ENCODE data around the gene TACC3. TPM values are rescaled to one million over a fixed set of nuclear protein-coding genes. Genes with fewer than 3 reads are reported as not detected.
A peak's percentile ranks its signal among the peaks of the same experiment; 100 is the strongest.

The TACC3 gene
- total RNA-seq, 1 donor = 16.0 TPM

DNA sequence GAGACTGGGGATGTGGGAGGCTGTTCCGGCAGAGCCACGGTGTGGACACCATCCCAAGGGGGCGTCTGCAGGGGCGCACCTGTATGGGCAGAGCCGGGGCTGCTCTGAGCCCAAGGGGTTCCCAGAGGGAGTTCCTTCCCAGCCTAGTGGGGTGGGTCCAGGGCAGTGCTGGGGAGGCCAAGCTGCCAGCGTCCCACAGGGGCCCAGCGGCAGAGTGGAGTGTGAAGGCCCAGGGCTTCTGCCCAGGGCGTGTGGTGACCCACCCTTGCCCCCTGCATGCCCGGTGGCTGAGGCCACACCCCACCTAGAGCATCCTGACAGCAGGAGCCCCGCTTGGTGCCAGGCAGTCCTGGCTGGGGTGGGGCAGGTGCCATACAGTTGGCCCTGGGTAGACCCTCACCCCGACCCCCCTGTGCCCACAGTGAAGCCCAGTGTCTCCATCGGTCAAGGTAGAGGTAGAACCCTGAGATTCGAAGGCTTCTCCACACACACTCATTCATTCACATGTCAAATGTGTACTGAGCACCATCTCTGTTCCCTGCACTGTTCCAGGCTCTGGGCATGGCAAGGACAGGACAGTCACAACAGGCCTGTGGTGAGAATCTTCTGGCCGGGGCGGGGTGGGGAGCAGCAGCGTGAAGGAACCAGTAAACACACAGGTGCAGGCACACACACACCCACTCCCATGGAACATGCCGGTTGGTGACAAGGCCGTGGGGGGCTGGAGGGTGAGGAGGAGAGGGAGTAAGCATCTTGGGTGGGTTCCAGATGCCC is 29.2 kb downstream of the TACC3 start:
- no peak overlapping the region for H3K4me3 ChIP-seq (ENCODE audit: low read depth, low read length)
- TF ChIP-seq, protein P1, sequence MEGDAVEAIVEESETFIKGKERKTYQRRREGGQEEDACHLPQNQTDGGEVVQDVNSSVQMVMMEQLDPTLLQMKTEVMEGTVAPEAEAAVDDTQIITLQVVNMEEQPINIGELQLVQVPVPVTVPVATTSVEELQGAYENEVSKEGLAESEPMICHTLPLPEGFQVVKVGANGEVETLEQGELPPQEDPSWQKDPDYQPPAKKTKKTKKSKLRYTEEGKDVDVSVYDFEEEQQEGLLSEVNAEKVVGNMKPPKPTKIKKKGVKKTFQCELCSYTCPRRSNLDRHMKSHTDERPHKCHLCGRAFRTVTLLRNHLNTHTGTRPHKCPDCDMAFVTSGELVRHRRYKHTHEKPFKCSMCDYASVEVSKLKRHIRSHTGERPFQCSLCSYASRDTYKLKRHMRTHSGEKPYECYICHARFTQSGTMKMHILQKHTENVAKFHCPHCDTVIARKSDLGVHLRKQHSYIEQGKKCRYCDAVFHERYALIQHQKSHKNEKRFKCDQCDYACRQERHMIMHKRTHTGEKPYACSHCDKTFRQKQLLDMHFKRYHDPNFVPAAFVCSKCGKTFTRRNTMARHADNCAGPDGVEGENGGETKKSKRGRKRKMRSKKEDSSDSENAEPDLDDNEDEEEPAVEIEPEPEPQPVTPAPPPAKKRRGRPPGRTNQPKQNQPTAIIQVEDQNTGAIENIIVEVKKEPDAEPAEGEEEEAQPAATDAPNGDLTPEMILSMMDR (IDR thresholded peaks at IDR 0.05; ENCODE audit: insufficient read depth, low read depth, low read length) = no peak
- no peak for DNase-seq (ENCODE audit: low read depth)

DNA sequence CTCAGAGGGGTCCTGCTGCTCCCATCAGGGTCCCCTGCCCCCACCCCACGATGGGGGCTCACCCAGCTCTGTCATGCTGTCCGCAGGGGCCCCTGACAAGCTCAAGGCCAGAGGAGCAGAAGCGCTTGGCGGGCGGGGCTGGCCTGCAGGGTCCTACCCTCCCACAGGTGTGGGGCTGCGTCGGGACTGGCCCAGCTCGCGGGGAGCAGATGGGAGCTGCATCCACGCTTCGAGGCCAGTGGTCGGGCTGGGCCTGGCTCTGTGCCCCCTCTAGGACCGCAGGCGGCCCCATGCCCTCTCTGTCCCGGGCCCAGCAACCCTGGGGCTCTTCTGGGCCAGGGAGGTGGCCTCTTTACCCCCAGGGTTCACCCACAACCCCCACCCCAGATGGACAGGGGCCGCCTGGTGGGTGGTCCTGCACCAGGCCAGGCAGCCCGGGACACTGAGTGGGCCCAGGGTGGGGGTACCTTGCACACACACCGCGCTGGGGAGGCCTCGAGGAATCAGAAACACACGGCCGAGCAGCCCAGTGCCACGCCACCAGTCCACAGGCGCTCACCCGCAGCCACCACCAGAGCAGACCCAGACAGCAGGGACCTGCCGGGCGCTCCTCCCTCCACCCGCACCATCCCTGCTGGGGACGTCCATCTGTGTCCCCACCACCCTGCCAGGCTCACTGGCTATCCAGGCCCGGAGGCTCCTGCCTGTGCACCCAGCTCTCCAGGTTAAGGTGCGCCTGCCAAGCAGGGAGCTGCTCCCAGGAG is 30.0 kb downstream of the TACC3 start:
- no peak for DNase-seq (ENCODE audit: low read depth)
- TF ChIP-seq, protein P1 (IDR thresholded peaks at IDR 0.05; ENCODE audit: insufficient read depth, low read depth, low read length) = no peak
- no peak overlapping the region for H3K4me3 ChIP-seq (ENCODE audit: low read depth, low read length)

GRCh38 chr4:1751919-1752283 is 30.6 kb downstream of the TACC3 start:
- TF ChIP-seq, protein P1 (IDR thresholded peaks at IDR 0.05; ENCODE audit: insufficient read depth, low read depth, low read length) = no peak
- DNase-seq (ENCODE audit: low read depth) = no peak
- H3K4me3 ChIP-seq (ENCODE audit: low read depth, low read length) = no peak overlapping the region

DNA sequence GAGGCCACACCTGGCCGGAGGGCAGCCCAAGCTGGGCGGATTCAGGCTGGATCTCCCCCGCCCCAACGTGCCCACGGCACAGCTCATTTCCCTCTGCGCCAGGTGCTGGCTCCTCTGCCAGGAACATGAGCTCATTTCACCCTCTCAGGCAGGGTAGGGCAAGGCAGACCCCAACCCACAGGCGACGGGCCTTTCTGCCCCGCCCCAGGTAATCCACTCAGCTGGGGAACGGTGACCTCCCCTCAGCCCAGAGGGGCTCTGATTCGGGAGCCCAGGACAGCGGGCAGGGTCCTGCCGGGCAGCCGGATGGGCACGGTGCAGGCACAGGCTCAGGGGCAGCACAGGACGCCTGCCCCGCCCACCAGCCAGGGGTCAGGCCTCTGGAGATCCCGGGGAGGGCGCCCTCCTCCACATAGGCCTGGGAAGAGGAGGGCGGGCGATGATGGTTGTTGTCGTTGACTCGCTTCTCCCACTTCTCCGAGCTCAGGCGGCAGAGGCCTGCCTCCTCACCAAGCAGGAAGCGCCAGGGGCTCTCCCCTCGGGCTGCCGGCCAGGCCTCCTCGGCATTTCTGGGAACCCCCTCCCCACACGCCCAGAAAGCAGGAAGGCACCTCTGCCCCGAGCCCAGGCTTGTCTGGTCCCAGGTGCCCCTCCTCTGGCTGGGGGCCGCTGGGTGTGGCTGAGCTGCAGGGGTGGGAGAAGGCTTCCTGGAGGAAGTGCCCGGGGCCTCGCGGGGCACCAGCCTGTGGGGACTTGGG is 31.1 kb downstream of the TACC3 start:
- TF ChIP-seq, protein P1 (IDR thresholded peaks at IDR 0.05; ENCODE audit: insufficient read depth, low read depth, low read length) = no peak
- DNase-seq (ENCODE audit: low read depth) = peak; percentile 22

GRCh38 chr4:1753294-1753696 is 32.0 kb downstream of the TACC3 start:
- no peak overlapping the region for H3K4me3 ChIP-seq (ENCODE audit: low read depth, low read length)
- no peak for DNase-seq (ENCODE audit: low read depth)
- TF ChIP-seq, protein P1 (IDR thresholded peaks at IDR 0.05; ENCODE audit: insufficient read depth, low read depth, low read length) = no peak

More for the DNA sequence above, 31.1 kb downstream of the TACC3 start:
- H3K4me3 ChIP-seq (ENCODE audit: low read depth, low read length) = no peak overlapping the region

DNA sequence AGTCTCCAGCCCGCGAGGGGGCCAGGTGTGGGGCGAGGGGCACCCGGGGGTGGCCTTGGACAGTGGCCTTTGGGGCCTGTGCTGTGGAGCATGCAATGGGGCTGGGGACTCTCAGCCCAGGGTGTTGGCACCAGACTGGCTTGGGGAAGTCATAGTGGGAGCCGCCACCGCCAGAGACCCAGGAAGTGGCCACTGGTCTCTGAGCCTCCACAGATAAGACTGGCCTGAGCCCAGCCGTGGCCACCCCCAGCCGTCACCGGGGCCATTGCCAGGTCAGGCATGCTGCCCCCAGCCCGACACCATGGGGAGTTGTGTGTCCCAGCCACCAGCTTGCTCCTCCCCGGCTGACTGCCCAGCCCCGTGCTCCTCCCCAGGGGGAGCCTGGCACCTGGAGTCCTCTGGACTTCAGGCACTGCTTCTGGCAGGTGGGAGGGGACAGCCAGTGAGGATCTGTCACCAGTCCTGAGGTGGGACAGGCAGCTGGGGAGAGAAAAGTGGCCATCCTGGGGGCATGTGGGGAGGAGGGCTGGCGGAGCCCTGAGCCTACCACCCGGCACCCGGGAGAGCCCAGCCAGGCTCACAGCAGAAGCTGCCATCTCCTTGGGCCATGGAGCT is 32.5 kb downstream of the TACC3 start:
- TF ChIP-seq, protein P1 (IDR thresholded peaks at IDR 0.05; ENCODE audit: insufficient read depth, low read depth, low read length) = no peak
- DNase-seq (ENCODE audit: low read depth) = no peak
- no peak overlapping the region for H3K4me3 ChIP-seq (ENCODE audit: low read depth, low read length)
